ENCODE measurements around the gene PTGES3. TPM values are rescaled to one million over a fixed set of nuclear protein-coding genes. Genes with fewer than 3 reads are reported as not detected.
"Not testable (repeated sequence)": the region's sequence is repeated elsewhere in the genome, so short reads cannot be mapped to it uniquely, and the experiment has no call there.

Gene PTGES3
- total RNA-seq, 1 experiment from 2014 or later = 435 TPM

DNA sequence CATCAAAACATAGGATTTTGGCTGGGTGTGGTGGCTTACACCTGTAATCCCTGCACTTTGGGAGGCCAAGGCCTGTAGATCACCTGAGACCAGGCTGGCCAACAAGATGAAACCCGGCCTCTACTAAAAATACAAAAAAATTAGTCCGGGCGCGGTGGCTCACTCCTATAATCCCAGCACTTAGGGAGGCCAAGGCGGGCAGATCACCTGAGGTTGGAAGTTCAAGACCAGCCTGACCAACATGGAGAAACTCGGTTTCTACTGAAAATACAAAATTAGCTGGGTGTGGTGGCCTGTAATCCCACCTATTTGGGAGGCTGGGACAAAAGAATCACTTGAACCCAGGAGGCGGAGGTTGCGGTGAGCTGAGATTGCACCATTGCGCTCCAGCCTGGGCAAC lies 40.1 kb downstream of the PTGES3 start:
- not testable (repeated sequence) for H4K5ac ChIP-seq (ENCODE audit: insufficient read length, low read depth, low read length); H3K4me2 ChIP-seq (ENCODE audit: insufficient read depth, insufficient read length, low read length); H2BK15ac ChIP-seq (ENCODE audit: low read depth, low read length); H3K18ac ChIP-seq (ENCODE audit: insufficient read length, low read depth, low read length); H3K14ac ChIP-seq (ENCODE audit: insufficient read depth, low read length); H2AFZ ChIP-seq (ENCODE audit: low read length); H3K23ac ChIP-seq (ENCODE audit: insufficient read length, low read depth, low read length); H3K23me2 ChIP-seq (ENCODE audit: insufficient read length, low read depth, low read length, poor library complexity, severe bottlenecking); H4K91ac ChIP-seq (ENCODE audit: insufficient read length, low read depth, low read length); H3K56ac ChIP-seq (ENCODE audit: insufficient read length, low read depth, low read length); H3K4ac ChIP-seq (ENCODE audit: low read depth, low read length); H3T11ph ChIP-seq (ENCODE audit: low read length); H2BK20ac ChIP-seq (ENCODE audit: low read depth, low read length, poor library complexity, severe bottlenecking); H4K8ac ChIP-seq (replicated peaks; ENCODE audit: insufficient read length, low read depth, low read length); H3K9me3 ChIP-seq (ENCODE audit: control insufficient read depth, low read depth, low read length); H3K27me3 ChIP-seq (ENCODE audit: insufficient read depth, low read length); H4K20me1 ChIP-seq (ENCODE audit: control insufficient read depth, insufficient read depth, insufficient read length); H3K9ac ChIP-seq (ENCODE audit: extremely low read depth, insufficient read length, low read length); H3K27ac ChIP-seq (ENCODE audit: insufficient read length, low read depth, low read length); H3K27ac Mint-ChIP-seq; H3K4me1 ChIP-seq (ENCODE audit: insufficient read depth, low read length); H3K79me1 ChIP-seq (ENCODE audit: insufficient read depth, low read depth, low read length, poor library complexity, severe bottlenecking); H2BK5ac ChIP-seq (ENCODE audit: insufficient read length, low read length); H3K4me3 Mint-ChIP-seq; H3K27me3 Mint-ChIP-seq (ENCODE audit: low read depth); DNase-seq; H2AK5ac ChIP-seq (ENCODE audit: insufficient read length, low read length); H2BK120ac ChIP-seq (ENCODE audit: low read depth, low read length, poor library complexity, severe bottlenecking); H2BK12ac ChIP-seq (ENCODE audit: insufficient read length, low read depth, low read length)
- peaks cover 13 to 17% of the 10 kb centered on the region in 2 experiments for H3K9me3 Mint-ChIP-seq
- H3K36me3 Mint-ChIP-seq (ENCODE audit: insufficient read depth in 1 of 3, low read depth in 3 of 3) = peaks cover 32 to 39% (median 35%) of the 10 kb centered on the region in 3 experiments
- peaks cover 17 to 18% of the 10 kb centered on the region in 2 experiments for H3K4me1 Mint-ChIP-seq
- H3K79me2 ChIP-seq (ENCODE audit: insufficient read depth, low read length) = peaks cover 17% of the 10 kb centered on the region; the same call in 1 of the 2 replicates
- no CpG with 5 or more reads among the region's 9 CpGs for WGBS (ENCODE audit: extremely low coverage, insufficient read length, low lambda C conversion rate)

Data from H9 (cell line).